Activated CD8-positive, alpha-beta memory T cell treated with anti-CD3 and anti-CD28 coated beads, Interleukin-2, amount 10 ng/mL, durations not matched to agents 7 days and 5 days (primary cell): Measurements from ENCODE around the gene LONP2. TPM values are rescaled to one million over a fixed set of nuclear protein-coding genes. Genes with fewer than 3 reads are reported as not detected.
"Not testable (repeated sequence)": the region's sequence is repeated elsewhere in the genome, so short reads cannot be mapped to it uniquely, and the experiment has no call there.

Experiments
- ATAC-seq: fragments of 150-1000 bp; cut with Tn5 transposase; one replicate; pipeline ENCODE4 v1.10.0; 2021; ENCODE audit warnings: moderate library complexity
- CTCF ChIA-PET: fragments of 350-600 bp; sonication (Branson Sonifier 250); formaldehyde crosslinking; loops from one replicate; lab custom pipeline; 2021; ENCODE audit warnings: antibody characterized with exemption; lab: Charles Lee
- DNase-seq: peaks from one replicate; pipeline ENCODE4 v3.0.0-alpha.2; 2020
- H3K27ac Mint-ChIP-seq: one replicate; pipeline ENCODE4 v1.8.0; 2021; ENCODE audit warnings: mild to moderate bottlenecking, mixed read lengths
- H3K27me3 Mint-ChIP-seq: one replicate; pipeline ENCODE4 v1.8.0; 2021; ENCODE audit warnings: mixed read lengths
- H3K36me3 Mint-ChIP-seq: one replicate; pipeline ENCODE4 v1.8.0; 2021; ENCODE audit warnings: mild to moderate bottlenecking, mixed read lengths
- H3K4me1 Mint-ChIP-seq: one replicate; pipeline ENCODE4 v1.8.0; 2021; ENCODE audit warnings: mixed read lengths
- H3K4me3 Mint-ChIP-seq: one replicate; pipeline ENCODE4 v1.8.0; 2021; ENCODE audit warnings: mild to moderate bottlenecking, moderate library complexity, mixed read lengths
- H3K9me3 Mint-ChIP-seq: one replicate; pipeline ENCODE4 v1.8.0; 2022; ENCODE audit warnings: low read depth, mixed read lengths
- total RNA-seq, 2 experiments: library from RNA; stranded (reverse); gene quantifications; one replicate each; pipeline ENCODE4 v1.2.3, GENCODE V29; 2021

LONP2 gene
- total RNA-seq, 2 experiments from 2014 or later, result 50.6 to 54.3 TPM

DNA sequence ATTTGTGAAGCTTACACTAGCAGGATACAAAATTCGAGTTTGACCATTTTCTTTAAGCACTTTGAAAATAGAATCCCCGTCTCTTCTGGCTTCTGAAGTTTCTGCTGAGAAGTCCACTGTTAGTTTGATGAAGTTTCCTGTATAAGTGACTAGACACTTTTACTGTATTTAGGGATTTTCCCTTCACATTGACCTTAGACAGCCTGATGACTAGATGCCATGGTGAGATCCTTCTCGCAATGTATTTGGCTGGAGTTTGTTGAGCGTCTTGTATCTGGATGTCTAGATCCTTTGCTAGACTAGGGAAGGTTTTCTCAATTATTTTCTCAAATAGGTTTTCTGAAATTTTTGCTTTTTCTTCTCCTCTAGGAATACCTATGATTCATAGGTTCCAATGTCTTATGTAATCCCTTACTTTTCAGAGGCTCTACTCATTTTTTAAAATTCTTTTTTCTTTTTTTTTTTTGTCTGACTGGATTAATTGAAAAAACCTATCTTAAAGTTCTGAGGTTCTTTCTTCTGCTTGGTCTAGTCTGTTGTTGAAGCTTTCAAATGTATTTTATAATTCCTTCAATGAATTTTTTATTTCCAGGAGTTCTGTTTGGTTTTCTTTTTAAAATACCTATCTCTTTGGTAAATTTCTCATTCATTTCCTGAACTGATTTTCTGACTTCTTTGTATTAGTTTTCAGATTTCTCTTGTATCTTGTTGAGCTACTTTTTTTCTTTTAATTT lies 67.0 kb downstream of the LONP2 start:
- DNase-seq (no peak), ATAC-seq (no peak)
- no peak overlapping the region for H3K4me3 Mint-ChIP-seq
- peaks cover 4% of the 10 kb centered on the region for H3K4me1 Mint-ChIP-seq
- no peaks in the 10 kb centered on the region for H3K27me3 Mint-ChIP-seq
- CTCF ChIA-PET, result interaction anchor here (0.7 to 0.8 kb wide), 2 partner anchors 11 to 312 kb away, joined by 4 read pairs; no protein-coding TSS in a partner anchor
- peaks cover 21% of the 10 kb centered on the region for H3K9me3 Mint-ChIP-seq
- no peak overlapping the region for H3K27ac Mint-ChIP-seq
- H3K36me3 Mint-ChIP-seq, result peaks cover 82% of the 10 kb centered on the region

- not testable (repeated sequence) for DNase-seq, H3K27ac Mint-ChIP-seq, H3K4me3 Mint-ChIP-seq, ATAC-seq, H3K27me3 Mint-ChIP-seq
- Mint-ChIP-seq H3K9me3 (peaks cover 21% of the 10 kb centered on the region), H3K4me1 (peaks cover 18% of the 10 kb centered on the region), H3K36me3 (peaks cover 68% of the 10 kb centered on the region)
- CTCF ChIA-PET, result interaction anchor here (1.3 kb wide), 1 partner anchor 15 kb away, joined by 3 read pairs; no protein-coding TSS in a partner anchor
Measured at GRCh38 chr16:48313905-48314304, 69.8 kb downstream of the LONP2 start.

DNA sequence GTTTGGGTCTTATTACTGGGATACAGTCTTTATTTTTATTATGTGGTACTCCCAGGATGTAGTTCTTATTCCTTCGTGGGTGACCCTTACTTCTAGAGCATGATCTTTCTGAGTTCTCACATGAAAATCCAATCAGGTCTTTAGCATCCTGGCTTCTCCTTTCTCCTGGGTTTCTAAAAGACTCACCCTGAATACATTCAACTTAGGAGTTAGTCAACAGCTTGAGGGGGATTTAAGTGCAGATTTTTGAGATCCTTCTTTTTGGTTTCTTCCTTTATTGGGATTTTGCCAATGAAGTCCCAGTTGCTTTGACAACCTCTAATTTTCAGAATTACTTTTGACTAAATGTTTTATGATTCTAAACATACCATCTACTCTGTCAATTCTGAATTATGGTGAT lies 72.9 kb downstream of the LONP2 start:
- peaks cover 24% of the 10 kb centered on the region for H3K4me1 Mint-ChIP-seq
- CTCF ChIA-PET, result interaction anchor here (1.3 to 2.0 kb wide), 2 partner anchors 85 to 307 kb away, joined by 3 to 6 read pairs; no protein-coding TSS in a partner anchor
- H3K36me3 Mint-ChIP-seq, result peaks cover 39% of the 10 kb centered on the region
- H3K27ac Mint-ChIP-seq, result no peak overlapping the region
- ATAC-seq (no peak), DNase-seq (no peak)
- H3K9me3 Mint-ChIP-seq, result peaks cover 11% of the 10 kb centered on the region
- no peak overlapping the region for H3K4me3 Mint-ChIP-seq
- no peaks in the 10 kb centered on the region for H3K27me3 Mint-ChIP-seq

- DNase-seq, result peak; percentile 69
- ATAC-seq, result peak; percentile 57
- Mint-ChIP-seq H3K36me3 (peaks cover 31% of the 10 kb centered on the region), H3K4me3 (peak overlapping the region; percentile 39), H3K27ac (peak overlapping the region; percentile 84), H3K27me3 (no peaks in the 10 kb centered on the region), H3K4me1 (peaks cover 24% of the 10 kb centered on the region), H3K9me3 (peaks cover 6% of the 10 kb centered on the region)
- CTCF ChIA-PET, result interaction anchor here (1.0 to 2.0 kb wide), 4 partner anchors 36 to 312 kb away, joined by 3 to 6 read pairs (median 4); no protein-coding TSS in a partner anchor
Measured at GRCh38 chr16:48317614-48318315, 73.7 kb downstream of the LONP2 start.

GRCh38 chr16:48318630-48319029 lies 74.5 kb downstream of the LONP2 start:
- peak overlapping the region; percentile 26 for H3K4me3 Mint-ChIP-seq
- H3K27ac Mint-ChIP-seq, result peak overlapping the region; percentile 84
- H3K9me3 Mint-ChIP-seq, result no peaks in the 10 kb centered on the region
- ATAC-seq (peak; percentile 74), DNase-seq (peak; percentile 52)
- peaks cover 24% of the 10 kb centered on the region for H3K36me3 Mint-ChIP-seq
- no peaks in the 10 kb centered on the region for H3K27me3 Mint-ChIP-seq
- CTCF ChIA-PET, result interaction anchor here (0.6 to 2.0 kb wide), 7 partner anchors 15 to 312 kb away, joined by 3 to 7 read pairs (median 3); no protein-coding TSS in a partner anchor
- H3K4me1 Mint-ChIP-seq, result peaks cover 24% of the 10 kb centered on the region

DNA sequence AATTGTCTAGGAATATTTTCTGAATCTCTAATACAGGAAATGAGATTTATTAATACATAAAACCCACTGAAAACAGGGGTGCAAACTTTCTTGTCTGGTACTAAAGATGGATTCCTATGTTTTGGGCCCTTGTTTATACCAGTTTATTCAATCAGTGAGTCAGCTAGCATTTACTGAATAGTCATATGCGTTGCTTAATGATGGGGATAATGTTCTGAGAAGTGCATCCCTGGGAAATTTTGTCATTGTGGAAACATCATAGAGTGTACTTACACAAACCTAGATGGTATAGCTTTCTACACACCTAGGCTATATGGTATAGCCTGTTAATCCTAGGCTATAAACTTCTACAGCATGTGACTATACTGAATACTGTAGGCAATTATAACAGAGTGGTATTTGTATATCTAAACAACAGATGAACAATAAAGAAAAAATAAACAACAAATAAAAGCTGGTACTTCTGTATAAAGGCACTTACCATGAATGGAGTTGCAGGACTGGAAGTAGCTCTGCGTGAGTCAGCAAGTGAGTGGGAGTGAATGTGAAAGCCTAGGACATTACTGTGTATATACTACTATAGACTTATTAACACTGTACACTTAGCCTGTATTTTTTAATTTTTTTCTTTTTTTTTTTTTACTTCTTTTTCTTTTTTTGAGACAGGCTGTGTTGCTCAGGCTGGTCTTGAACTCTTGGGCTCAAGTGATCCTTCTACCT lies 77.4 kb downstream of the LONP2 start:
- H3K9me3 Mint-ChIP-seq, result no peaks in the 10 kb centered on the region
- no peak overlapping the region for H3K4me3 Mint-ChIP-seq
- peaks cover 25% of the 10 kb centered on the region for H3K4me1 Mint-ChIP-seq
- ATAC-seq (no peak), DNase-seq (no peak)
- H3K27ac Mint-ChIP-seq, result no peak overlapping the region
- CTCF ChIA-PET, result interaction anchor here (1.1 to 2.2 kb wide), 3 partner anchors 10 to 32 kb away, joined by 4 to 5 read pairs (median 5); no protein-coding TSS in a partner anchor
- no peaks in the 10 kb centered on the region for H3K27me3 Mint-ChIP-seq
- peaks cover 13% of the 10 kb centered on the region for H3K36me3 Mint-ChIP-seq

- peaks cover 10% of the 10 kb centered on the region for H3K4me1 Mint-ChIP-seq
- peaks cover 9% of the 10 kb centered on the region for H3K36me3 Mint-ChIP-seq
- DNase-seq, result no peak
- no peak overlapping the region for H3K27ac Mint-ChIP-seq
- H3K9me3 Mint-ChIP-seq, result no peaks in the 10 kb centered on the region
- CTCF ChIA-PET, result interaction anchor here (0.8 to 1.4 kb wide), 2 partner anchors 92 to 299 kb away, joined by 3 read pairs; no protein-coding TSS in a partner anchor
- no peak overlapping the region for H3K4me3 Mint-ChIP-seq
- H3K27me3 Mint-ChIP-seq, result no peaks in the 10 kb centered on the region
- no peak for ATAC-seq
Measured at GRCh38 chr16:48323783-48324775, 80.0 kb downstream of the LONP2 start.

DNA sequence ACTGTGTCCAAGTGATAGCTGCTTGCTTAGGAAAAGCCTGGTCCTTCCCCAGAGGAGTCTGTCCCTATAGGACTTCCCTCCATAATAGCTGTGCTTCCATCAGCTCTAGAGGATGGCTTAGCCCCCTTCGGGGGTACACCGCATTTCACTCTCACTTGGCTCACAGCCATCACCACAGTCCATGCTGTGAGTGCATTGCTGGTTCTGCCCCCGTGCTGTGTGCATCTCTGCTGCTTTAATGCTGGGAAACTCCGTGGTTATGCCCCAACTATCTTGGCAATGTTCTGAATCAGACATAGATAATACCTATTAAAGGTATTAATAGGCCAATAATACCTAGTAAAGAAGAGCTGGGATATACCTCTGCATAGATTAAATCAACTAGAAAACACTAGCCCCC lies 82.8 kb downstream of the LONP2 start:
- Mint-ChIP-seq H3K27ac (no peak overlapping the region), H3K36me3 (peaks cover 9% of the 10 kb centered on the region), H3K27me3 (no peaks in the 10 kb centered on the region), H3K9me3 (no peaks in the 10 kb centered on the region), H3K4me3 (no peak overlapping the region), H3K4me1 (peaks cover 5% of the 10 kb centered on the region)
- ATAC-seq, result no peak
- no peak for DNase-seq
- CTCF ChIA-PET, result interaction anchor here (0.9 kb wide), 1 partner anchor 296 kb away, joined by 3 read pairs; no protein-coding TSS in a partner anchor

GRCh38 chr16:48329138-48329537 lies 85.0 kb downstream of the LONP2 start:
- H3K27ac Mint-ChIP-seq, result no peak overlapping the region
- H3K36me3 Mint-ChIP-seq, result peaks cover 7% of the 10 kb centered on the region
- no peaks in the 10 kb centered on the region for H3K9me3 Mint-ChIP-seq
- CTCF ChIA-PET, result no interaction called here
- H3K27me3 Mint-ChIP-seq, result no peaks in the 10 kb centered on the region
- no peak overlapping the region for H3K4me3 Mint-ChIP-seq
- no peak for ATAC-seq
- DNase-seq, result no peak
- peaks cover 2% of the 10 kb centered on the region for H3K4me1 Mint-ChIP-seq

DNA sequence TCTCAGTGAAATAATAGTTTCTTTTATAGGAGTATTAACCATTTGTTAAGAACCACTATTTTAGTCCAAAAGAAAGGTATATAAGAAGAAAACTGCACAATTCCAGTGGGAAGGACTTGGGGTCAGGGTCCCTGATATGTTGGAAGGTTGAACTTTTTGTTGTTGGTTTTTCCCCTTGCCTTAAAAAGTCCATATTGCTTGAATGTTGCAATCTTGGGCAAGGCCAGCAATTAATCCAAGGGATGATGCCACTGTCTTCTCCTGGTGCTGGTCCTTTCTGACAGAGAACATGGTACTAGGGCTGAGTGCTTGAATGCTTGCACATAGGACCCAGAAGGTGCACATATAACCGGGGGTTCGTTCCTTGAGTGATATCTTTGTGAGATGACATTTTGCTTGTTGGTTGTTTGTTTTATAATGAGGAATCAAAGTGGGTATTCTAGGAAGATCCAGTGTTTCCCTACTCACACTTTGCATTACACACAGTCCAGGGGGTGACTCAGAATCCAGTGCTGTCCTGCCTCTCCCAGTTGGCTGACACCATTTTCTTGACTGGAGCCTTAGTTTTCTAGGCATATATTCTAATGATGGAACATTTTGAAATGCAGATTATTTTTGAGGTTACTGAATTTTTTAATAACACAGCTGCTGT lies 86.2 kb downstream of the LONP2 start:
- Mint-ChIP-seq H3K4me3 (no peak overlapping the region), H3K9me3 (no peaks in the 10 kb centered on the region), H3K4me1 (no peaks in the 10 kb centered on the region), H3K27me3 (no peaks in the 10 kb centered on the region), H3K36me3 (peaks cover 15% of the 10 kb centered on the region), H3K27ac (no peak overlapping the region)
- CTCF ChIA-PET, result interaction anchor here (1.2 kb wide), 1 partner anchor 45 kb away, joined by 3 read pairs; no protein-coding TSS in a partner anchor
- ATAC-seq, result no peak
- no peak for DNase-seq

DNA sequence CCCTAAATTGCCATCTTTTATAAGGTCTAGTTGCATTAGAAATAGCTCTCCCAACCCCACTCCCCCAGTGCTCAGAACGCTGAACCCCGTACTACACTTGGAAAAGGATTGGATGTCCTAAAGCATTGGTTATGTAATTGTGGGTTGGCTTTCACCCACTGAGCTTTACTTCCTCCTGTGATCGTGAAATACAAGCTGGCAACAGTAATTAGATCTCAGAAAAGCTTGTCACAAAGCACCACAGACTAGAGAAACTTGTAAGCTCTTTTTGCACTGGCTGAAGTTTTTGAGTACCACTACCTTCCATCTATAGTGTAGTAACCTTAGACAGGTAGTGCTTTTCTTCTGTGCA lies 86.7 kb downstream of the LONP2 start:
- Mint-ChIP-seq H3K4me3 (no peak overlapping the region), H3K27me3 (no peaks in the 10 kb centered on the region), H3K9me3 (no peaks in the 10 kb centered on the region), H3K36me3 (peaks cover 16% of the 10 kb centered on the region), H3K27ac (no peak overlapping the region), H3K4me1 (no peaks in the 10 kb centered on the region)
- CTCF ChIA-PET, result interaction anchor here (0.9 to 1.2 kb wide), 2 partner anchors 9 to 46 kb away, joined by 3 to 5 read pairs; no protein-coding TSS in a partner anchor
- no peak for DNase-seq
- no peak for ATAC-seq

GRCh38 chr16:48332978-48333377 lies 88.9 kb downstream of the LONP2 start:
- no peak overlapping the region for H3K27ac Mint-ChIP-seq
- H3K4me1 Mint-ChIP-seq, result no peaks in the 10 kb centered on the region

More at GRCh38 chr16:48332978-48333377, 88.9 kb downstream of the LONP2 start:
- CTCF ChIA-PET, result no interaction called here
- ATAC-seq (no peak), DNase-seq (no peak)
- no peak overlapping the region for H3K4me3 Mint-ChIP-seq
- peaks cover 30% of the 10 kb centered on the region for H3K36me3 Mint-ChIP-seq
- no peaks in the 10 kb centered on the region for H3K9me3 Mint-ChIP-seq
- no peaks in the 10 kb centered on the region for H3K27me3 Mint-ChIP-seq
